HCT116 (cell line): ENCODE measurements around the gene PRDX1. TPM values are rescaled to one million over a fixed set of nuclear protein-coding genes. Genes with fewer than 3 reads are reported as not detected.
"Not testable (repeated sequence)": the region's sequence is repeated elsewhere in the genome, so short reads cannot be mapped to it uniquely, and the experiment has no call there.

ENCODE experiments used
- ATAC-seq: fragments of 200-7000 bp; cut with Tn5 transposase; 2 replicates; pipeline ENCODE4 v1.9.1; 2020; ENCODE audit warnings: mild to moderate bottlenecking, moderate library complexity
- BruUV-seq: library from RNA; stranded (reverse); fragments of 400-500 nt; replicated peaks from 2 replicates; lab custom pipeline; 2021; lab: Mats Ljungman, UMichigan
- CTCF ChIA-PET: fragments of 300-600 bp; sonication (Branson Sonifier 250); formaldehyde crosslinking; loops from one replicate; lab custom pipeline; 2021; ENCODE audit warnings: antibody characterized with exemption; lab: Charles Lee
- POLR2A ChIA-PET: fragments of 300-600, 350-600 bp; sonication (Branson Sonifier 250); formaldehyde crosslinking; loops from one replicate; lab custom pipeline; 2021; ENCODE audit warnings: antibody characterized with exemption; lab: Charles Lee
- RAD21 ChIA-PET, 2 experiments: fragments of 300-600 bp; sonication (Branson Sonifier 250); formaldehyde crosslinking; loops; one replicate each; lab custom pipeline; 2023; ENCODE audit warnings: low total read pairs in 2 of 2; ENCODE audit not compliant: uncharacterized antibody in 2 of 2, unreplicated experiment in 2 of 2, low non-redundant PET in 1 of 2; lab: Charles Lee
- DNase-seq: peaks from one replicate; pipeline ENCODE4 v3.0.0-alpha.2; 2010; ENCODE audit warnings: low read depth, low spot score
- H2AFZ ChIP-seq: fragments of 200-600 bp; shearing (Covaris generic), sonication (generic); 2 replicates; pipeline ENCODE4 v1.6.1; 2017; ENCODE audit warnings: low read depth, mixed run types, mixed read lengths, antibody characterized with exemption, low read length; ENCODE audit not compliant: poor library complexity, severe bottlenecking
- H3K27ac ChIP-seq: 2 replicates; pipeline ENCODE4 v1.5.1; 2012; ENCODE audit warnings: low read depth, low read length
- H3K27me3 ChIP-seq: fragments of 200-600 bp; sonication (generic); 2 replicates; pipeline ENCODE4 v1.6.1; 2016; ENCODE audit warnings: mixed run types, low read length, mixed read lengths; ENCODE audit not compliant: insufficient read depth
- H3K36me3 ChIP-seq, 2 experiments: fragments of 200-500 bp in 1 of 2; fragments of 200-600 bp in 1 of 2; sonication (Bioruptor generic) in 1 of 2; sonication (generic) in 1 of 2; 2 replicates each; pipeline versions ENCODE4 v1.5.1 to v1.6.1; 2014 to 2016; ENCODE audit warnings: low read length in 2 of 2, inconsistent platforms in 1 of 2, mixed read lengths in 1 of 2, mixed run types in 1 of 2; ENCODE audit not compliant: insufficient read depth in 2 of 2, control insufficient read depth in 1 of 2
- H3K4me1 ChIP-seq, 2 experiments: fragments of 200-600 bp in 1 of 2; sonication (generic) in 1 of 2; 2 replicates each; pipeline versions ENCODE4 v1.5.1 to v1.6.1; 2012 to 2017; ENCODE audit warnings: low read length in 2 of 2, inconsistent platforms in 1 of 2, mild to moderate bottlenecking in 1 of 2, mixed read lengths in 1 of 2, mixed run types in 1 of 2, moderate library complexity in 1 of 2; ENCODE audit not compliant: insufficient read depth in 2 of 2, control insufficient read depth in 1 of 2
- H3K4me2 ChIP-seq: fragments of 200-600 bp; sonication (generic); 2 replicates; pipeline ENCODE4 v1.6.1; 2017; ENCODE audit warnings: mixed run types, low read length, mixed read lengths
- H3K4me3 ChIP-seq, 2 experiments: fragments of 200-600 bp in 1 of 2; sonication (generic) in 1 of 2; replicated peaks in 1 of 2; 2 replicates each; pipeline ENCODE4 v1.5.1; 2011 to 2016; ENCODE audit warnings: low read length in 2 of 2, control low read depth in 1 of 2, low read depth in 1 of 2, mild to moderate bottlenecking in 1 of 2, mixed read lengths in 1 of 2, mixed run types in 1 of 2
- H3K79me2 ChIP-seq: fragments of 200-600 bp; sonication (generic); 2 replicates; pipeline ENCODE4 v1.6.1; 2017; ENCODE audit warnings: mild to moderate bottlenecking, mixed run types, low read length, moderate library complexity, mixed read lengths; ENCODE audit not compliant: insufficient read depth
- H3K9ac ChIP-seq: fragments of 200-600 bp; sonication (generic); 2 replicates; pipeline ENCODE4 v1.6.1; 2016; ENCODE audit warnings: low read length, mixed read lengths
- H3K9me2 ChIP-seq: fragments of 200-600 bp; sonication (generic), shearing (Covaris generic); 2 replicates; pipeline ENCODE4 v1.6.1; 2017; ENCODE audit warnings: mixed run types, mild to moderate bottlenecking, moderate library complexity; ENCODE audit not compliant: insufficient read depth
- H3K9me3 ChIP-seq, 2 experiments: fragments of 200-500 bp in 1 of 2; fragments of 200-600 bp in 1 of 2; sonication (Bioruptor generic) in 1 of 2; sonication (generic) in 1 of 2; 2 replicates each; pipeline ENCODE4 v1.6.1; 2014 to 2017; ENCODE audit warnings: low read length in 2 of 2, mixed read lengths in 2 of 2, inconsistent platforms in 1 of 2, low read depth in 1 of 2, mild to moderate bottlenecking in 1 of 2, mixed run types in 1 of 2, moderate library complexity in 1 of 2; ENCODE audit not compliant: control insufficient read depth in 1 of 2, insufficient read depth in 1 of 2
- H4K20me1 ChIP-seq: fragments of 200-600 bp; sonication (generic), shearing (Covaris generic); 2 replicates; pipeline ENCODE4 v1.6.1; 2017; ENCODE audit warnings: mixed run types, mild to moderate bottlenecking, moderate library complexity; ENCODE audit not compliant: insufficient read depth
- ELF1 ChIP-seq: IDR thresholded peaks from 2 replicates; pipeline ENCODE4 v1.6.1; 2012; ENCODE audit warnings: low read depth, borderline replicate concordance
- EZH2 ChIP-seq: fragments of 200-600 bp; sonication (generic); IDR thresholded peaks from 2 replicates; pipeline ENCODE4 v1.6.1; 2017; ENCODE audit warnings: antibody characterized with exemption, mixed run types
- MAX ChIP-seq: IDR thresholded peaks from 2 replicates; pipeline ENCODE4 v1.6.1; 2012
- RAD21 ChIP-seq: IDR thresholded peaks from 2 replicates; pipeline ENCODE4 v1.6.1; 2012; ENCODE audit warnings: low read depth, mild to moderate bottlenecking
- SP1 ChIP-seq: IDR thresholded peaks from 2 replicates; pipeline ENCODE4 v1.6.1; 2012; ENCODE audit warnings: low read depth
- YY1 ChIP-seq: IDR thresholded peaks from 2 replicates; pipeline ENCODE4 v1.6.1; 2011; ENCODE audit warnings: low read length, low read depth, moderate library complexity, mild to moderate bottlenecking; ENCODE audit not compliant: insufficient replicate concordance; ENCODE audit errors: extremely low read depth
- intact Hi-C: fragments of 100-400 bp; cut with micrococcal nuclease; formaldehyde crosslinking; loops from 2 replicates; pipeline ENCODE4 v1.10.0; 2022
- total RNA-seq: library from RNA; stranded (reverse); gene quantifications from one replicate; pipeline ENCODE4 v1.2.1, GENCODE V29; 2021; ENCODE audit not compliant: unreplicated experiment

Gene PRDX1
- total RNA-seq, 1 experiment from 2014 or later: 1,171 TPM

GRCh38 chr1:45490626-45491486 lies 30.8 kb downstream of the PRDX1 start, which contains the start of gene TESK2 (continued):
- TF ChIP-seq RAD21 (0 out of 2 replicates have a peak, but pooled peaks have one; percentile 7), SP1 (peak; percentile 100), YY1 (peak; percentile 26), ELF1 (peak; percentile 71; the same call in 1 of the 2 replicates)

DNA sequence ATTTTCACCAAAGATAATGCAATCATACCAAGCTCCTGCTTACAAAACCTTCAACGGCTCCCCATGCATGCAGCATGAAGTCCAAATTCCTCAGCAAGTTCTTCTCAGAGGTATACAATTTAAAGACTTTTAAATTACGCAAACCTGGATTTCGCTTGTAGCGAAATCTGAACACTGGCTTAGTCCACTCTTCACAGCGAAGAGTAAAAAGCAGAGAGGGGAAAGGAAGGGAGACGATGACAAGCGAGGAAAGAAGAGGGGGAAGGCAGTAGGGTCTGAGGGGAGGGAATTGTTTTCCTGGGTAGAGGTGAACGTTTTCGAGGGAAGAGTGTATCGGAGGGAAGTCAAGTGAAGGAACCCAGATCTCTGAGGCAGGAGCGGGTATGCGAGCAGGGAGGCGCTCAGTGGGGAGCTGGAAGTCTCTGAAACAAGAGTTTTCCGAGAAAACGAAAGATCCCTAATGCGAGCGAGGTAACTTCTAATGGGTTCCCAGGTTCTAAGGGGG lies 31.5 kb downstream of the PRDX1 start:
- H3K27ac ChIP-seq: peak overlapping the region; percentile 19; the same call in 1 of the 2 replicates
- no peak for DNase-seq
- POLR2A ChIA-PET: interaction anchor here (1.3 to 1.7 kb wide), 3 partner anchors 10 to 478 kb away, joined by 7 to 9 read pairs (median 7); partner anchors contain the start of genes CCDC163, MMACHC, PRDX1 and UROD

GRCh38 chr1:45489379-45489778 lies 32.3 kb downstream of the PRDX1 start:
- H2AFZ ChIP-seq, RAD21 ChIA-PET, DNase-seq, H3K79me2 ChIP-seq, H3K9me2 ChIP-seq, H3K9me3 ChIP-seq, intact Hi-C loops, H3K9ac ChIP-seq, H3K27ac ChIP-seq, ATAC-seq, H3K4me3 ChIP-seq, BruUV-seq, H3K36me3 ChIP-seq, H3K27me3 ChIP-seq, H3K4me2 ChIP-seq, H4K20me1 ChIP-seq: not testable (repeated sequence)
- ChIA-PET POLR2A (interaction anchor here (0.9 kb wide), 1 partner anchor 11 kb away, joined by 3 read pairs; the partner anchor contains the start of genes CCDC163 and MMACHC), CTCF (interaction anchor here (4.9 kb wide), 1 partner anchor 477 kb away, joined by 58 read pairs; the partner anchor contains the start of genes HECTD3 and UROD)
- peaks cover 12 to 18% of the 10 kb centered on the region in 2 experiments for H3K4me1 ChIP-seq

More for the DNA sequence above, 31.5 kb downstream of the PRDX1 start:
- Histone ChIP-seq H3K9me2 (no peaks in the 10 kb centered on the region), H3K9me3 (no peaks in the 10 kb centered on the region), H3K9ac (peak overlapping the region; percentile 71), H3K36me3 (no peaks in the 10 kb centered on the region), H4K20me1 (no peaks in the 10 kb centered on the region), H3K4me1 (peaks cover 12 to 18% of the 10 kb centered on the region in 2 experiments), H3K79me2 (no peaks in the 10 kb centered on the region), H3K4me3 (peak overlapping the region; percentile 73 to 75), H2AFZ (no peak overlapping the region), H3K27me3 (no peaks in the 10 kb centered on the region), H3K4me2 (peak overlapping the region; percentile 92)
- CTCF ChIA-PET: interaction anchor here (4.9 kb wide), 1 partner anchor 478 kb away, joined by 58 read pairs; the partner anchor contains the start of genes HECTD3 and UROD
- TF ChIP-seq YY1 (no peak), MAX (no peak), EZH2 (no peak)
- no TSS peak for BruUV-seq
- ATAC-seq: no peak
- intact Hi-C loops: loop anchor here (5.0 kb wide), 2 partner anchors 698 to 758 kb away; partner anchors contain the start of gene RNU5D-1
- RAD21 ChIA-PET: interaction anchor here (1.5 to 1.7 kb wide), 2 partner anchors 150 to 187 kb away, joined by 5 to 9 read pairs; partner anchors contain the start of genes MUTYH (in 1 of the 2) and TOE1 (in 1 of the 2)
